ENCODE results near the gene ATP2B2.

ATP2B2 gene

DNA sequence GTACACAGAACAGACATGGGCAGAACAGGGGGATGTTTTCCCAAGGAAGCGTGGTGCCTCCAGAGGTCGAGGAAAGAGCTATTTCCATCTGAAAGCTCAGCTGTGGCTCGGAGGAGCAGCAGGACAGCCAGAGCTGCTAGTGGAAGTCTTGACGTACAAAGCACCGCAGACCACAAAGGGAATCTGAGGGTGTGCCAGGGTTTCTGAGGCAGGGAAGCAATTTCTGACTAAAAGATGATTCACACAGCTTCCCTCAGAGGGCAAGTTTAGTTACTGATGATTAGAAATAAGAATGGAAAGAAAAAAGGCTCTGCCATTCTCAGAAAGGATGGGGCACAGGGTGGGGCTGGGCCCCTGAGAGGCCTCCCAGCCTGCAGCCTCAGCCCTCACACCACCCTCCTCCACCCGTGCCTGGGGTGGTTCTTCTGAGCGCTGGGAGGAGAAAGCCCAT, 138.7 kb downstream of the ATP2B2 start:
- TF ChIP-seq CTCF (IDR thresholded peaks at IDR 0.05; ENCODE audit: low read depth, low read length), result no peak
- Histone ChIP-seq H3K36me3 (no peaks in the 10 kb centered on the region), H3K4me1 (no peaks in the 10 kb centered on the region), H3K4me3 (ENCODE audit: low read depth, low read length) (no peak overlapping the region), H3K9me3 (no peaks in the 10 kb centered on the region), H3K27me3 (no peaks in the 10 kb centered on the region)
- no peak for DNase-seq

- DNase-seq, result no peak
- Histone ChIP-seq H3K9me3 (no peaks in the 10 kb centered on the region), H3K36me3 (no peaks in the 10 kb centered on the region), H3K4me3 (ENCODE audit: low read depth, low read length) (no peak overlapping the region), H3K4me1 (no peaks in the 10 kb centered on the region), H3K27me3 (no peaks in the 10 kb centered on the region)
- no peak for TF ChIP-seq CTCF (IDR thresholded peaks at IDR 0.05; ENCODE audit: low read depth, low read length)
These were observed 139.6 kb downstream of the ATP2B2 start for GRCh38 chr3:10365791-10366190.

DNA sequence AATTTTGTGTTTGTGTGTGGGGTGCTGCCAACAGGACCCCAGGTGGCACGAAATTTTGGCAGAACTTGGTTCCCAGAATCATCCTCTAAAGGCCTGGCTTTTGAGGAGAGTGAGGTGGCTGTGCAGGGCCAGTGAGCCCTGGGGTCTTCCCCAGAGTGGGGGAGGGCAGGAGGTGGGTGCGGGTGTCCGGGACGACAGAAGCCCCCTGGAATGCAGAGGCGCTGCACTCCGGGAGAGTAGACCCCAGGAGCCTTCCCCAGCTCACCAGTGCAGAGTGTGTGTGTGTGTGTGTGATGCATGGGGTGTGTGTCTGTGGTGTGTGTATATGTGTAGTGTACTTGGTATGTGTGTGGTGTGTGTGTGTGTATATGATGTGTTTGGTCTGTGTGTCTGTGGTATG, 140.1 kb downstream of the ATP2B2 start:
- no peak for DNase-seq
- H3K4me3 ChIP-seq (ENCODE audit: low read depth, low read length), result no peak overlapping the region
- H3K4me1 ChIP-seq, result no peaks in the 10 kb centered on the region
- no peak for TF ChIP-seq CTCF (IDR thresholded peaks at IDR 0.05; ENCODE audit: low read depth, low read length)
- no peaks in the 10 kb centered on the region for H3K27me3 ChIP-seq
- H3K9me3 ChIP-seq, result no peaks in the 10 kb centered on the region
- H3K36me3 ChIP-seq, result no peaks in the 10 kb centered on the region

GRCh38 chr3:10364806-10365205, 140.6 kb downstream of the ATP2B2 start:
- TF ChIP-seq CTCF (IDR thresholded peaks at IDR 0.05; ENCODE audit: low read depth, low read length), result no peak
- no peak for DNase-seq
- Histone ChIP-seq H3K9me3 (no peaks in the 10 kb centered on the region), H3K27me3 (no peaks in the 10 kb centered on the region), H3K4me3 (ENCODE audit: low read depth, low read length) (no peak overlapping the region), H3K36me3 (no peaks in the 10 kb centered on the region), H3K4me1 (no peaks in the 10 kb centered on the region)

- H3K9me3 ChIP-seq, result no peaks in the 10 kb centered on the region
- no peak for TF ChIP-seq CTCF (IDR thresholded peaks at IDR 0.05; ENCODE audit: low read depth, low read length)
- no peaks in the 10 kb centered on the region for H3K4me1 ChIP-seq
- no peak overlapping the region for H3K4me3 ChIP-seq (ENCODE audit: low read depth, low read length)
- no peaks in the 10 kb centered on the region for H3K36me3 ChIP-seq
- no peaks in the 10 kb centered on the region for H3K27me3 ChIP-seq
- DNase-seq, result no peak
These were observed 141.5 kb downstream of the ATP2B2 start for GRCh38 chr3:10363935-10364334.

- DNase-seq, result no peak
- H3K9me3 ChIP-seq, result no peaks in the 10 kb centered on the region
- H3K36me3 ChIP-seq, result no peaks in the 10 kb centered on the region
- H3K4me1 ChIP-seq, result peaks cover 6% of the 10 kb centered on the region
- no peak for TF ChIP-seq CTCF (IDR thresholded peaks at IDR 0.05; ENCODE audit: low read depth, low read length)
- H3K4me3 ChIP-seq (ENCODE audit: low read depth, low read length), result no peak overlapping the region
- no peaks in the 10 kb centered on the region for H3K27me3 ChIP-seq
These were observed 144.0 kb downstream of the ATP2B2 start for GRCh38 chr3:10361375-10361774.

Data from BE2C (cell line).